ENCODE data around the gene IFNA13. TPM values are rescaled to one million over a fixed set of nuclear protein-coding genes. Genes with fewer than 3 reads are reported as not detected.

Gene IFNA13
- total and polyA plus RNA-seq, 12 donors: not detected

GRCh38 chr9:21326526-21327139 is 41.2 kb downstream of the IFNA13 start:
- H3K4me1 ChIP-seq: peaks cover 0 to 53% (median 37%) of the 10 kb centered on the region in 9 donors
- TF ChIP-seq CTCF (IDR thresholded peaks at IDR 0.05): peak; percentile 33 to 88 (median 74)
- peak in 7 of 8 donors; percentile 52 to 78 (median 72) for ATAC-seq
- WGBS, 2 donors: 38 to 41% methylated on average over 2 of the region's 2 CpGs
- H3K27ac ChIP-seq: no peak overlapping the region
- H3K36me3 ChIP-seq: peaks cover 0 to 62% (median 11%) of the 10 kb centered on the region in 9 donors
- no peak overlapping the region for H3K4me3 ChIP-seq
- DNase-seq: no peak
- H3K9me3 ChIP-seq: no peaks in the 10 kb centered on the region
- intact Hi-C loops (cut with DNase I): loop anchor here in 7 of 10 donors (2.0 to 10.0 kb wide), 6 partner anchors 66 to 468 kb away; no protein-coding TSS in a partner anchor
- H3K27me3 ChIP-seq: no peaks in the 10 kb centered on the region

GRCh38 chr9:21324047-21324446 is 43.8 kb downstream of the IFNA13 start:
- peak in 1 of 8 donors; percentile 63 for ATAC-seq
- Histone ChIP-seq H3K9me3 (no peaks in the 10 kb centered on the region), H3K4me3 (no peak overlapping the region), H3K27ac (no peak overlapping the region), H3K27me3 (no peaks in the 10 kb centered on the region), H3K4me1 (peaks cover 0 to 39% (median 13%) of the 10 kb centered on the region in 9 donors), H3K36me3 (peaks cover 0 to 60% (median 11%) of the 10 kb centered on the region in 9 donors)
- WGBS, 2 donors: 78% methylated on average over 4 of the region's 4 CpGs
- DNase-seq: no peak
- TF ChIP-seq CTCF (IDR thresholded peaks at IDR 0.05): no peak
- intact Hi-C loops (cut with DNase I): loop anchor here in 6 of 10 donors (5.0 to 10.0 kb wide), 3 partner anchors 73 to 471 kb away; no protein-coding TSS in a partner anchor

GRCh38 chr9:21322911-21323461 is 44.9 kb downstream of the IFNA13 start:
- H3K27me3 ChIP-seq: no peaks in the 10 kb centered on the region
- intact Hi-C loops (cut with DNase I): loop anchor here in 6 of 10 donors (5.0 to 10.0 kb wide), 3 partner anchors 74 to 472 kb away; no protein-coding TSS in a partner anchor
- H3K9me3 ChIP-seq: no peaks in the 10 kb centered on the region
- 87 to 88% methylated on average over 5 of the region's 5 CpGs for WGBS, 2 donors
- H3K27ac ChIP-seq: no peak overlapping the region
- no peak for DNase-seq
- no peak for ATAC-seq
- H3K36me3 ChIP-seq: peaks cover 0 to 55% (median 11%) of the 10 kb centered on the region in 9 donors
- no peak overlapping the region for H3K4me3 ChIP-seq
- no peak for TF ChIP-seq CTCF (IDR thresholded peaks at IDR 0.05)
- H3K4me1 ChIP-seq: peaks cover 0 to 36% (median 9%) of the 10 kb centered on the region in 9 donors

- Histone ChIP-seq H3K9me3 (no peaks in the 10 kb centered on the region), H3K4me1 (peaks cover 0 to 21% (median 3%) of the 10 kb centered on the region in 9 donors), H3K4me3 (no peak overlapping the region), H3K36me3 (peaks cover 0 to 48% (median 11%) of the 10 kb centered on the region in 9 donors), H3K27me3 (no peaks in the 10 kb centered on the region), H3K27ac (no peak overlapping the region)
- DNase-seq (no peak), ATAC-seq (no peak)
- no peak for TF ChIP-seq CTCF (IDR thresholded peaks at IDR 0.05)
- WGBS, 2 donors: 64 to 75% methylated on average over 2 of the region's 2 CpGs
- intact Hi-C loops (cut with DNase I): loop anchor here in 6 of 10 donors (5.0 to 10.0 kb wide), 3 partner anchors 77 to 474 kb away; no protein-coding TSS in a partner anchor
These were observed 47.4 kb downstream of the IFNA13 start for GRCh38 chr9:21320465-21320864.

Data from heart right ventricle (tissue), 16 donors.